Measurements from ENCODE around the gene TACC2. TPM values are rescaled to one million over a fixed set of nuclear protein-coding genes. Genes with fewer than 3 reads are reported as not detected.

Gene TACC2
- total and polyA plus RNA-seq, 2 donors (not counting 1 experiment from before 2014, with no cell fraction given) = not detected

- WGBS (ENCODE audit: insufficient coverage) = 85% methylated on average over 7 of the region's 9 CpGs
- intact Hi-C loops (cut with micrococcal nuclease) = no loop called here
- Histone ChIP-seq H3K27me3 (replicated peaks in 1 of 4; ENCODE audit: control extremely low read depth in 1 of 4, control insufficient read depth in 3 of 4, insufficient read depth in 4 of 4, low read length in 3 of 4) (no peaks in the 10 kb centered on the region), H4K20me1 (ENCODE audit: control insufficient read depth, insufficient read depth, low read length, poor library complexity, severe bottlenecking) (no peaks in the 10 kb centered on the region), H3K9ac (ENCODE audit: low read length) (no peak overlapping the region), H3K79me2 (ENCODE audit: control insufficient read depth, insufficient read depth, low read length) (no peaks in the 10 kb centered on the region), H3K36me3 (replicated peaks in 1 of 2; ENCODE audit: control extremely low read depth in 1 of 2, control insufficient read depth in 1 of 2, extremely low read depth in 1 of 2, insufficient read depth in 2 of 2, low read length in 1 of 2) (no peaks in the 10 kb centered on the region), H2AFZ (ENCODE audit: insufficient read depth, low read depth, low read length, poor library complexity, severe bottlenecking) (no peak overlapping the region), H3K9me3 (ENCODE audit: control extremely low read depth in 1 of 3, control insufficient read depth in 2 of 3, insufficient read depth in 1 of 3, low read length in 2 of 3) (peaks cover 0 to 6% (median 0%) of the 10 kb centered on the region in 3 donors), H3K27ac (ENCODE audit: low read length in 2 of 2) (no peak overlapping the region), H3K4me3 (ENCODE audit: control extremely low read depth in 1 of 5, extremely low read depth in 1 of 5, insufficient read depth in 1 of 5, low read depth in 2 of 5, low read length in 4 of 5) (no peak overlapping the region), H3K4me1 (ENCODE audit: control insufficient read depth in 2 of 2, insufficient read depth in 2 of 2, low read length in 2 of 2) (no peaks in the 10 kb centered on the region), H3K4me2 (replicated peaks; ENCODE audit: low read depth, low read length, poor library complexity, severe bottlenecking) (no peak overlapping the region)
- Mint-ChIP-seq H3K9me3 (ENCODE audit: insufficient read depth) (no peaks in the 10 kb centered on the region), H3K4me3 (no peak overlapping the region), H3K27ac (no peak overlapping the region), H3K27me3 (no peaks in the 10 kb centered on the region), H3K4me1 (no peaks in the 10 kb centered on the region)
- DNase-seq (no peak), ATAC-seq (ENCODE audit: low read depth) (no peak)
- TF ChIP-seq, protein P1, sequence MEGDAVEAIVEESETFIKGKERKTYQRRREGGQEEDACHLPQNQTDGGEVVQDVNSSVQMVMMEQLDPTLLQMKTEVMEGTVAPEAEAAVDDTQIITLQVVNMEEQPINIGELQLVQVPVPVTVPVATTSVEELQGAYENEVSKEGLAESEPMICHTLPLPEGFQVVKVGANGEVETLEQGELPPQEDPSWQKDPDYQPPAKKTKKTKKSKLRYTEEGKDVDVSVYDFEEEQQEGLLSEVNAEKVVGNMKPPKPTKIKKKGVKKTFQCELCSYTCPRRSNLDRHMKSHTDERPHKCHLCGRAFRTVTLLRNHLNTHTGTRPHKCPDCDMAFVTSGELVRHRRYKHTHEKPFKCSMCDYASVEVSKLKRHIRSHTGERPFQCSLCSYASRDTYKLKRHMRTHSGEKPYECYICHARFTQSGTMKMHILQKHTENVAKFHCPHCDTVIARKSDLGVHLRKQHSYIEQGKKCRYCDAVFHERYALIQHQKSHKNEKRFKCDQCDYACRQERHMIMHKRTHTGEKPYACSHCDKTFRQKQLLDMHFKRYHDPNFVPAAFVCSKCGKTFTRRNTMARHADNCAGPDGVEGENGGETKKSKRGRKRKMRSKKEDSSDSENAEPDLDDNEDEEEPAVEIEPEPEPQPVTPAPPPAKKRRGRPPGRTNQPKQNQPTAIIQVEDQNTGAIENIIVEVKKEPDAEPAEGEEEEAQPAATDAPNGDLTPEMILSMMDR (IDR thresholded peaks at IDR 0.05) = no peak
- TF ChIP-seq EZH2 (IDR thresholded peaks at IDR 0.05; ENCODE audit: borderline replicate concordance, insufficient read depth, low read depth, low read length, poor library complexity, severe bottlenecking) = no peak
- CTCF ChIA-PET = no interaction called here
- POLR2A ChIA-PET = no interaction called here
Measured at GRCh38 chr10:122089311-122090017, 100.5 kb downstream of the TACC2 start.

DNA sequence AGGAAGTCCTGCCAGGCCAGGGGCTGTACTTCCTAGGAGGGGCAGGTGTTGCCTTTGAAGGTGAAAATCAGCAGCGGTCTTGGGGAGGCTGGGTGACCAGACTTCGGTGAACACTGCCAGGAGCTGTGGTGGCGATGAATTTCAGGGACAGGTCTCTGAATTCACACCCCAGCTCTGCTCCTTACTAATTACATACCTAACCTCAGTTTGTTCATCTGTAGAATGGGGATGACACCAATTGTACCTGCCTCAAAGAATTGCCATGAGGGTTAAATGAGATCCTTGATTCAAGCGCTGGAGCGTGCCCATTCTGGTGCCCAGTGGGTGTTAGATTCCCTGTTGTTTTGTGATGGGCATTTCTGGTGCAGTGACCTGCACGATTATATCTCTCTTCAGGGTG, 102.8 kb downstream of the TACC2 start:
- Histone ChIP-seq H3K4me3 (ENCODE audit: control extremely low read depth in 1 of 5, extremely low read depth in 1 of 5, insufficient read depth in 1 of 5, low read depth in 2 of 5, low read length in 4 of 5) (no peak overlapping the region), H3K4me2 (replicated peaks; ENCODE audit: low read depth, low read length, poor library complexity, severe bottlenecking) (no peak overlapping the region), H3K36me3 (replicated peaks in 1 of 2; ENCODE audit: control extremely low read depth in 1 of 2, control insufficient read depth in 1 of 2, extremely low read depth in 1 of 2, insufficient read depth in 2 of 2, low read length in 1 of 2) (no peaks in the 10 kb centered on the region), H3K4me1 (ENCODE audit: control insufficient read depth in 2 of 2, insufficient read depth in 2 of 2, low read length in 2 of 2) (no peaks in the 10 kb centered on the region), H3K27me3 (replicated peaks in 1 of 4; ENCODE audit: control extremely low read depth in 1 of 4, control insufficient read depth in 3 of 4, insufficient read depth in 4 of 4, low read length in 3 of 4) (peaks cover 0 to 2% (median 0%) of the 10 kb centered on the region in 4 experiments), H3K9me3 (ENCODE audit: control extremely low read depth in 1 of 3, control insufficient read depth in 2 of 3, insufficient read depth in 1 of 3, low read length in 2 of 3) (peaks cover 0 to 11% (median 0%) of the 10 kb centered on the region in 3 donors), H4K20me1 (ENCODE audit: control insufficient read depth, insufficient read depth, low read length, poor library complexity, severe bottlenecking) (no peaks in the 10 kb centered on the region), H3K9ac (ENCODE audit: low read length) (no peak overlapping the region), H3K27ac (ENCODE audit: low read length in 2 of 2) (no peak overlapping the region), H3K79me2 (ENCODE audit: control insufficient read depth, insufficient read depth, low read length) (no peaks in the 10 kb centered on the region), H2AFZ (ENCODE audit: insufficient read depth, low read depth, low read length, poor library complexity, severe bottlenecking) (no peak overlapping the region)
- ATAC-seq (ENCODE audit: low read depth) (no peak), DNase-seq (no peak)
- CTCF ChIA-PET = no interaction called here
- TF ChIP-seq, protein P1 (IDR thresholded peaks at IDR 0.05) = no peak
- TF ChIP-seq EZH2 (IDR thresholded peaks at IDR 0.05; ENCODE audit: borderline replicate concordance, insufficient read depth, low read depth, low read length, poor library complexity, severe bottlenecking) = no peak
- POLR2A ChIA-PET = no interaction called here
- Mint-ChIP-seq H3K9me3 (ENCODE audit: insufficient read depth) (no peaks in the 10 kb centered on the region), H3K4me1 (no peaks in the 10 kb centered on the region), H3K27me3 (peaks cover 4% of the 10 kb centered on the region), H3K27ac (no peak overlapping the region), H3K4me3 (no peak overlapping the region)
- intact Hi-C loops (cut with micrococcal nuclease) = no loop called here
- 100% methylated on average over 2 of the region's 6 CpGs for WGBS (ENCODE audit: insufficient coverage)

All from B cell (primary cell).